MM.1S (cell line): ENCODE data around the gene NCOA4.

Source experiments
- DNase-seq: peaks from one replicate; pipeline ENCODE4 v3.0.0-alpha.2; 2015
- H2AFZ ChIP-seq: fragments of 300-600 bp; sonication (generic); 2 replicates; pipeline ENCODE4 v1.6.0; 2016; ENCODE audit warnings: antibody characterized with exemption, low read length
- H3F3A ChIP-seq: fragments of 300-600 bp; sonication (generic); 2 replicates; pipeline ENCODE4 v1.6.1; 2016; ENCODE audit warnings: mild to moderate bottlenecking, antibody characterized with exemption, low read length, moderate library complexity, mixed read lengths; ENCODE audit not compliant: insufficient read depth
- H3K27ac ChIP-seq: fragments of 300-600 bp; sonication (generic); 2 replicates; pipeline ENCODE4 v1.5.1; 2016; ENCODE audit warnings: mild to moderate bottlenecking, low read length
- H3K27me3 ChIP-seq: fragments of 300-600 bp; sonication (generic); replicated peaks from 2 replicates; pipeline ENCODE4 v1.6.0; 2016; ENCODE audit warnings: low read length; ENCODE audit not compliant: insufficient read depth
- H3K36me3 ChIP-seq: fragments of 300-600 bp; sonication (generic); replicated peaks from 2 replicates; pipeline ENCODE4 v1.6.1; 2016; ENCODE audit warnings: mild to moderate bottlenecking, low read length, mixed read lengths; ENCODE audit not compliant: insufficient read depth
- H3K4me1 ChIP-seq: fragments of 300-600 bp; sonication (generic); 2 replicates; pipeline ENCODE4 v1.6.1; 2016; ENCODE audit warnings: low read length, mixed read lengths
- H3K4me2 ChIP-seq: fragments of 300-600 bp; sonication (generic); 2 replicates; pipeline ENCODE4 v1.6.0; 2016; ENCODE audit warnings: low read depth, low read length
- H3K4me3 ChIP-seq: fragments of 300-600 bp; sonication (generic); 2 replicates; pipeline ENCODE4 v1.5.1; 2016; ENCODE audit warnings: low read length, mixed read lengths
- H3K79me2 ChIP-seq: fragments of 300-600 bp; sonication (generic); 2 replicates; pipeline ENCODE4 v1.6.1; 2016; ENCODE audit warnings: mixed run types, low read length, mixed read lengths
- H3K9ac ChIP-seq: fragments of 300-600 bp; sonication (generic); 2 replicates; pipeline ENCODE4 v1.6.1; 2016; ENCODE audit warnings: low read length, mixed read lengths
- H3K9me2 ChIP-seq: fragments of 300-600 bp; sonication (generic); replicated peaks from 2 replicates; pipeline ENCODE4 v1.6.1; 2016; ENCODE audit warnings: mild to moderate bottlenecking, low read length, mixed read lengths; ENCODE audit not compliant: insufficient read depth
- H3K9me3 ChIP-seq: fragments of 300-600 bp; sonication (generic); replicated peaks from 2 replicates; pipeline ENCODE4 v1.6.1; 2016; ENCODE audit warnings: mild to moderate bottlenecking, low read length, mixed read lengths; ENCODE audit not compliant: insufficient read depth
- H4K20me1 ChIP-seq: fragments of 300-600 bp; sonication (generic); 2 replicates; pipeline ENCODE4 v1.6.1; 2016; ENCODE audit warnings: mild to moderate bottlenecking, low read length, moderate library complexity, mixed read lengths; ENCODE audit not compliant: insufficient read depth
- EZH2 ChIP-seq: fragments of 300-600 bp; sonication (generic); optimal IDR thresholded peaks from 2 replicates; pipeline ENCODE3; 2017; ENCODE audit warnings: low read depth, mild to moderate bottlenecking, antibody characterized with exemption, low read length, mixed read lengths
- EZH2phosphoT487 ChIP-seq: fragments of 300-600 bp; sonication (generic); IDR thresholded peaks from 2 replicates; pipeline ENCODE4 v1.6.1; 2018; ENCODE audit warnings: antibody characterized with exemption, low read length
- TF ChIP-seq, protein P1 (sequence below): fragments of 300-600 bp; sonication (generic); IDR thresholded peaks from 2 replicates; pipeline ENCODE4 v1.5.1; 2016; ENCODE audit warnings: antibody characterized with exemption, low read length, mixed read lengths

NCOA4 gene

DNA sequence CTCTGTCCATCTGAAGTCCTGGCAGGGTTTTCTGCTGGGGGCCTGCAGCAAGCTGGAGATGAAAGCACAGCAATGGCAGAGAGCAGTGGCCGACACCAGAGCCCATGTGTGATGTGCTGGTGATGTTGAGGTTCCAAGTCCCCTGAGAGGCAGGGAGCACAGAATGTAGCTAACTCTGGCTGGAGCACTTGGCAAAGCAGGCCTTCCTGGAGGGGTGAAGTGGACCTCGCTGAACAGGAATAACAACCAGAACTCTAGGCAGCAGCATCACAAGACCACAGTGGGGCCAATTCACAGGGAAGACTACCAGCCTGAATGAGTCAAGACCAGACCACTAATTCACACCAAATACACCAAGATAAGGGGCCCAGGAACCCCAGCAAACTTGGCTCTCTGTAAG lies 38.5 kb upstream of the NCOA4 start:
- H3K4me3 ChIP-seq: no peak overlapping the region
- DNase-seq: no peak
- no peak overlapping the region for H2AFZ ChIP-seq
- H3K9ac ChIP-seq: no peak overlapping the region
- no peaks in the 10 kb centered on the region for H3K79me2 ChIP-seq
- TF ChIP-seq EZH2phosphoT487 (no peak), EZH2 (no peak)
- TF ChIP-seq, protein P1, sequence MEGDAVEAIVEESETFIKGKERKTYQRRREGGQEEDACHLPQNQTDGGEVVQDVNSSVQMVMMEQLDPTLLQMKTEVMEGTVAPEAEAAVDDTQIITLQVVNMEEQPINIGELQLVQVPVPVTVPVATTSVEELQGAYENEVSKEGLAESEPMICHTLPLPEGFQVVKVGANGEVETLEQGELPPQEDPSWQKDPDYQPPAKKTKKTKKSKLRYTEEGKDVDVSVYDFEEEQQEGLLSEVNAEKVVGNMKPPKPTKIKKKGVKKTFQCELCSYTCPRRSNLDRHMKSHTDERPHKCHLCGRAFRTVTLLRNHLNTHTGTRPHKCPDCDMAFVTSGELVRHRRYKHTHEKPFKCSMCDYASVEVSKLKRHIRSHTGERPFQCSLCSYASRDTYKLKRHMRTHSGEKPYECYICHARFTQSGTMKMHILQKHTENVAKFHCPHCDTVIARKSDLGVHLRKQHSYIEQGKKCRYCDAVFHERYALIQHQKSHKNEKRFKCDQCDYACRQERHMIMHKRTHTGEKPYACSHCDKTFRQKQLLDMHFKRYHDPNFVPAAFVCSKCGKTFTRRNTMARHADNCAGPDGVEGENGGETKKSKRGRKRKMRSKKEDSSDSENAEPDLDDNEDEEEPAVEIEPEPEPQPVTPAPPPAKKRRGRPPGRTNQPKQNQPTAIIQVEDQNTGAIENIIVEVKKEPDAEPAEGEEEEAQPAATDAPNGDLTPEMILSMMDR: no peak
- H3K27ac ChIP-seq: no peak overlapping the region
- no peaks in the 10 kb centered on the region for H3K36me3 ChIP-seq
- no peaks in the 10 kb centered on the region for H3K27me3 ChIP-seq
- no peaks in the 10 kb centered on the region for H3K9me3 ChIP-seq
- H3K4me1 ChIP-seq: no peaks in the 10 kb centered on the region
- no peak overlapping the region for H3K4me2 ChIP-seq
- no peaks in the 10 kb centered on the region for H3F3A ChIP-seq
- H4K20me1 ChIP-seq: no peaks in the 10 kb centered on the region
- no peaks in the 10 kb centered on the region for H3K9me2 ChIP-seq

GRCh38 chr10:46068117-46068516 lies 37.7 kb upstream of the NCOA4 start:
- Histone ChIP-seq H3K9me3 (no peaks in the 10 kb centered on the region), H3K27ac (no peak overlapping the region), H2AFZ (no peak overlapping the region), H3K4me3 (no peak overlapping the region), H3K27me3 (no peaks in the 10 kb centered on the region), H3K9me2 (no peaks in the 10 kb centered on the region), H4K20me1 (no peaks in the 10 kb centered on the region), H3K79me2 (no peaks in the 10 kb centered on the region), H3K4me2 (no peak overlapping the region), H3K4me1 (no peaks in the 10 kb centered on the region), H3K9ac (no peak overlapping the region), H3F3A (no peaks in the 10 kb centered on the region), H3K36me3 (no peaks in the 10 kb centered on the region)
- TF ChIP-seq, protein P1: no peak
- no peak for TF ChIP-seq EZH2phosphoT487
- no peak for TF ChIP-seq EZH2
- no peak for DNase-seq

DNA sequence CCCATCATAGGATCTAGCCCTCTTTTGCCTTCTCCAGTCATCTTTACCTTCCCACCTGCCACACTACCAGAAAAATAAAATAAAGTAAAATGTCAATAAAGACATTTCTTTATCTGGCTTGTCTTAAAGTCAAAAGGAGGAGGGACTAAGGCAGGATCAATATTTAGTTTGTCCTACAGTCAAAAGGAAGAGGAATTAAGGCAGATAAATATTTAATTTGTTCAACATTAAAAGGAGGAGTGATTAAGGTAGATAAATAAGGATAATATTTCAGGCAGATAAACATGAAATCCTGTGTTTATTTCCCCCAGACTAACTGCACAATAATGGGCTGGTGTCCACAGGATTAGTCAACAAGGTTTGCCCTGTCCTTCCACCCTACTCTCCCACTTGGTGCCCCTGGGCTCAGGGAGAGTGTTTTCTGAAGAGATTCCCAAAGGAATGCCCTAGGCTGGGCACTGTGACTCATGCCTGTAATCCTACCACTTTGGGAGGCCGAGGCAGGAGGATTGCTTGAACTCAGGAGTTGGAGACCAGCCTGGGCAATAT lies 33.9 kb upstream of the NCOA4 start:
- DNase-seq: no peak
- TF ChIP-seq EZH2 (no peak), EZH2phosphoT487 (no peak)
- TF ChIP-seq, protein P1: no peak
- Histone ChIP-seq H3K9me2 (no peaks in the 10 kb centered on the region), H3K79me2 (no peaks in the 10 kb centered on the region), H3K27me3 (no peaks in the 10 kb centered on the region), H3K4me2 (no peak overlapping the region), H3K36me3 (no peaks in the 10 kb centered on the region), H3K4me1 (no peaks in the 10 kb centered on the region), H3K4me3 (no peak overlapping the region), H3K9me3 (no peaks in the 10 kb centered on the region), H3K27ac (no peak overlapping the region), H3K9ac (no peak overlapping the region), H4K20me1 (no peaks in the 10 kb centered on the region), H2AFZ (no peak overlapping the region), H3F3A (no peaks in the 10 kb centered on the region)
